ENCODE data around the gene EDIL3. TPM values are rescaled to one million over a fixed set of nuclear protein-coding genes. Genes with fewer than 3 reads are reported as not detected.

Gene EDIL3
- total RNA-seq, 4 donors from 2014 or later: 9.4 to 21.5 (median 17.5) TPM

- H3K36me3 ChIP-seq: no peaks in the 10 kb centered on the region
- H3K27me3 ChIP-seq: no peaks in the 10 kb centered on the region
- TF ChIP-seq, protein P1, sequence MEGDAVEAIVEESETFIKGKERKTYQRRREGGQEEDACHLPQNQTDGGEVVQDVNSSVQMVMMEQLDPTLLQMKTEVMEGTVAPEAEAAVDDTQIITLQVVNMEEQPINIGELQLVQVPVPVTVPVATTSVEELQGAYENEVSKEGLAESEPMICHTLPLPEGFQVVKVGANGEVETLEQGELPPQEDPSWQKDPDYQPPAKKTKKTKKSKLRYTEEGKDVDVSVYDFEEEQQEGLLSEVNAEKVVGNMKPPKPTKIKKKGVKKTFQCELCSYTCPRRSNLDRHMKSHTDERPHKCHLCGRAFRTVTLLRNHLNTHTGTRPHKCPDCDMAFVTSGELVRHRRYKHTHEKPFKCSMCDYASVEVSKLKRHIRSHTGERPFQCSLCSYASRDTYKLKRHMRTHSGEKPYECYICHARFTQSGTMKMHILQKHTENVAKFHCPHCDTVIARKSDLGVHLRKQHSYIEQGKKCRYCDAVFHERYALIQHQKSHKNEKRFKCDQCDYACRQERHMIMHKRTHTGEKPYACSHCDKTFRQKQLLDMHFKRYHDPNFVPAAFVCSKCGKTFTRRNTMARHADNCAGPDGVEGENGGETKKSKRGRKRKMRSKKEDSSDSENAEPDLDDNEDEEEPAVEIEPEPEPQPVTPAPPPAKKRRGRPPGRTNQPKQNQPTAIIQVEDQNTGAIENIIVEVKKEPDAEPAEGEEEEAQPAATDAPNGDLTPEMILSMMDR (IDR thresholded peaks at IDR 0.05): no peak
- TF ChIP-seq POLR2AphosphoS5 (IDR thresholded peaks at IDR 0.05) (no peak), POLR2A (IDR thresholded peaks at IDR 0.05) (no peak), EP300 (IDR thresholded peaks at IDR 0.05) (no peak)
- H3K4me1 ChIP-seq: peaks cover 5% of the 10 kb centered on the region
- no peak overlapping the region for H3K4me3 ChIP-seq
- no peaks in the 10 kb centered on the region for H3K9me3 ChIP-seq
- no peak for DNase-seq (ENCODE audit: low spot score in 2 of 2)
- H3K27ac ChIP-seq: no peak overlapping the region
Measured at GRCh38 chr5:84228266-84228665, 156.4 kb downstream of the EDIL3 start.

DNA sequence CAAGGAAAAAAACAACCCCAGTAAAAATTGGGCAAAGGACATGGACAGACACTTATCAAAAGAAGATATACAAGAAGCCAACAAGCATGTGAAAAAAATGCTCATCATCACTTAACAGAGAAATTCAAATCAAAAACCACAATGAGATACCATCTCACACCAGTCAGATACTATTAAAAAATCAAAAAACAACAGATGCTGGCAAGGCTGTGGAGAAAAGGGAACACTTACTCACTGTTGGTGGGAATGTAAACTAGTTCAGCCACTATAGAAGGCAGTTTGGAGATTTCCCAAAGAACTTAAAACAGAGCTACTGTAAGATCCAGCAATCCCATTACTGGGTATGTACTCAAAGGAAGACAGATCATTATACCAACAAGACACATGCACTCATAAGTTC is 157.4 kb downstream of the EDIL3 start:
- no peak for DNase-seq (ENCODE audit: low spot score in 2 of 2)
- no peaks in the 10 kb centered on the region for H3K36me3 ChIP-seq
- no peaks in the 10 kb centered on the region for H3K27me3 ChIP-seq
- no peak overlapping the region for H3K27ac ChIP-seq
- H3K4me3 ChIP-seq: no peak overlapping the region
- peaks cover 5% of the 10 kb centered on the region for H3K4me1 ChIP-seq
- TF ChIP-seq POLR2AphosphoS5 (IDR thresholded peaks at IDR 0.05) (no peak), EP300 (IDR thresholded peaks at IDR 0.05) (no peak), POLR2A (IDR thresholded peaks at IDR 0.05) (no peak)
- TF ChIP-seq, protein P1 (IDR thresholded peaks at IDR 0.05): no peak
- H3K9me3 ChIP-seq: no peaks in the 10 kb centered on the region

DNA sequence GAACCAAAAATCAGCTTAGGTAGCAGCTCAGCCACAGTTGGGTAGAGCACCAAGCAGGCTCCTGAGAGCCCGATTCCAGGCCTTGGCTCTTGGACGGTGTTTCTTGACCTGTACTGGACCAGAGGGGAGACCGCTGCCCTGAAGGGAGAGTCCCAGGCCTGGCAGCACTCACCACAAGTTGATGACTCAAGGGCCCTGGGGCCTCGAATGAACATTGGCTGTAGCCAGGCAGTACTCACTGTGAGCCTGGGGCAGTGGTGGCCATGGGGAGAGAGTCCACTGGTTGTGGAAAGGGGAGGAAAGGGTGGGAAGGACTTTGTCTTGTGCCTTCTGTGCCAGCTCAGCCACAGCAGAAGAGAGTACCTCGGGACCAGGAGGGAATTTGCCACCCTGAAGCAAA is 166.1 kb downstream of the EDIL3 start:
- no peak for TF ChIP-seq POLR2AphosphoS5 (IDR thresholded peaks at IDR 0.05)
- no peak for TF ChIP-seq EP300 (IDR thresholded peaks at IDR 0.05)
- TF ChIP-seq, protein P1 (IDR thresholded peaks at IDR 0.05): no peak
- 56% methylated on average over 4 of the region's 5 CpGs for WGBS
- Histone ChIP-seq H3K36me3 (no peaks in the 10 kb centered on the region), H3K27ac (no peak overlapping the region), H3K27me3 (no peaks in the 10 kb centered on the region), H3K4me1 (no peaks in the 10 kb centered on the region), H3K4me3 (no peak overlapping the region), H3K9me3 (no peaks in the 10 kb centered on the region)
- no peak for DNase-seq (ENCODE audit: low spot score in 2 of 2)

DNA sequence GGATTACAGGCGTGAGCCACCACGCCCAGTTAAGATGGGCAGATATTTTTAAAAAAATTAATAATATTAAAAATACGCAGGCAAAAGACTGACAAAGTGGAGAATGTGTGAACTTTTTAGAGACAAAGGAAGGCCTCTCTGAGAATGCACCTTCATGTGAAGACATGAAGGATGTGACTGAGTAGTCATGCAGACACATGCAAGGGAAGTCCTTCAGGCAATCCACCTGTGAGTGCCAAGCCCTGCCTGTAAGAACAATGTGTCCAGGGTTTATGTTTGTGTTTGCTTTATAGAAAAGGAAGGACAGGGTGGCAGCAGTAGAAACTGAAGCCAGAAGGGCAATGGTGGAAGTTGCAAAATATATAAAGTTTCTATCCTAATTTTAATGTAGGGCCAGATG is 169.2 kb downstream of the EDIL3 start:
- H3K4me1 ChIP-seq: no peaks in the 10 kb centered on the region
- TF ChIP-seq POLR2AphosphoS5 (IDR thresholded peaks at IDR 0.05) (no peak), EP300 (IDR thresholded peaks at IDR 0.05) (no peak), POLR2A (IDR thresholded peaks at IDR 0.05) (no peak)
- TF ChIP-seq, protein P1 (IDR thresholded peaks at IDR 0.05): no peak
- H3K4me3 ChIP-seq: no peak overlapping the region
- H3K27ac ChIP-seq: no peak overlapping the region
- no peaks in the 10 kb centered on the region for H3K27me3 ChIP-seq
- no peaks in the 10 kb centered on the region for H3K36me3 ChIP-seq
- DNase-seq (ENCODE audit: low spot score in 2 of 2): no peak
- H3K9me3 ChIP-seq: no peaks in the 10 kb centered on the region
- WGBS: 71% methylated on average over 3 of the region's 3 CpGs

DNA sequence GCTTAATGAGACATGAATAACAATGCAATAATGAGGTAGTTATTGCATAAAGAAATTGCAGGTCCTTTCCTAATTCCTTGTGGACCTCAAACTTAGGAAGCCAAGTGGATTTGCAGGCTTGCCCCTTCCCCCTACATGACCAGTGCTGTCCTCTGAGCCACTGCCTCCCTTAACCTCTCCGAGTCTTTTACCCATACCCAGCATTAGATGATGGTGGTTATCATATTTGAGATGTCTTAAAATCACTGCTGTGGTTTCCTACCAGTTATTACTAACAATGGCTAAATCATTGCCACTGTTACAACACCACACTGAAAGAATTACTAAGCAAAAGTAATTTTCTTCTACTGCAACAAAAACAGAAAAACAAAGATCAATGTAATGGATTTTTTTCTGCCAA is 170.8 kb downstream of the EDIL3 start:
- WGBS: 93% methylated on average over 1 of the region's 1 CpG
- no peak for TF ChIP-seq EP300 (IDR thresholded peaks at IDR 0.05)
- TF ChIP-seq, protein P1 (IDR thresholded peaks at IDR 0.05): no peak
- no peak for TF ChIP-seq POLR2A (IDR thresholded peaks at IDR 0.05)
- no peak for TF ChIP-seq POLR2AphosphoS5 (IDR thresholded peaks at IDR 0.05)
- H3K27ac ChIP-seq: no peak overlapping the region
- H3K9me3 ChIP-seq: no peaks in the 10 kb centered on the region
- no peak overlapping the region for H3K4me3 ChIP-seq
- no peaks in the 10 kb centered on the region for H3K27me3 ChIP-seq
- H3K4me1 ChIP-seq: no peaks in the 10 kb centered on the region
- DNase-seq (ENCODE audit: low spot score in 2 of 2): no peak
- H3K36me3 ChIP-seq: no peaks in the 10 kb centered on the region

All from suprapubic skin (tissue), 4 donors.